GM18505 (cell line): ENCODE data around the gene SLC16A10.
"Not testable (repeated sequence)": the region's sequence is repeated elsewhere in the genome, so short reads cannot be mapped to it uniquely, and the experiment has no call there.

ENCODE experiments used
- ATAC-seq: cut with Tn5 transposase; IDR thresholded peaks from one replicate; pipeline ENCODE4 v1.9.1; 2021; ENCODE audit not compliant: unreplicated experiment
- POLR2A ChIP-seq: IDR thresholded peaks from 4 replicates; pipeline ENCODE4 v1.6.1; 2011; ENCODE audit warnings: borderline replicate concordance; ENCODE audit not compliant: insufficient read depth, insufficient read length; ENCODE audit errors: extremely low read depth

SLC16A10 gene

GRCh38 chr6:111069382-111070104 lies 17.8 kb upstream of the SLC16A10 start:
- ATAC-seq: no peak
- no peak for TF ChIP-seq POLR2A

GRCh38 chr6:111070105-111071005 lies 16.9 kb upstream of the SLC16A10 start:
- TF ChIP-seq POLR2A: no peak
- ATAC-seq: no peak

GRCh38 chr6:111072801-111073360 lies 14.4 kb upstream of the SLC16A10 start:
- no peak for ATAC-seq

GRCh38 chr6:111074311-111074710 lies 13.0 kb upstream of the SLC16A10 start:
- no peak for ATAC-seq
- TF ChIP-seq POLR2A: no peak

More at GRCh38 chr6:111072801-111073360, 14.4 kb upstream of the SLC16A10 start:
- no peak for TF ChIP-seq POLR2A

GRCh38 chr6:111076024-111076695 lies 11.1 kb upstream of the SLC16A10 start:
- ATAC-seq: no peak
- TF ChIP-seq POLR2A: no peak

- no peak for TF ChIP-seq POLR2A
- ATAC-seq: no peak
Observed at GRCh38 chr6:111080698-111081097, 6.6 kb upstream of the SLC16A10 start.

GRCh38 chr6:111086685-111087084 lies 618 bp upstream of the SLC16A10 start:
- no peak for ATAC-seq
- TF ChIP-seq POLR2A: no peak

- TF ChIP-seq POLR2A: no peak
- peak; percentile 20 for ATAC-seq
Observed at GRCh38 chr6:111087871-111088667, 766 bp downstream of the SLC16A10 start.

GRCh38 chr6:111088668-111089003 lies 1.3 kb downstream of the SLC16A10 start:
- TF ChIP-seq POLR2A: no peak
- ATAC-seq: no peak

- no peak for ATAC-seq
Observed at GRCh38 chr6:111090766-111091165, 3.5 kb downstream of the SLC16A10 start.

GRCh38 chr6:111091987-111092386 lies 4.7 kb downstream of the SLC16A10 start:
- TF ChIP-seq POLR2A: no peak
- ATAC-seq: no peak

More at GRCh38 chr6:111090766-111091165, 3.5 kb downstream of the SLC16A10 start:
- no peak for TF ChIP-seq POLR2A

- not testable (repeated sequence) for ATAC-seq
Observed at GRCh38 chr6:111095488-111095887, 8.2 kb downstream of the SLC16A10 start.
